Colon (tissue), 2 donors: ENCODE data around the gene SLC9C2.
"Not testable (repeated sequence)": the region's sequence is repeated elsewhere in the genome, so short reads cannot be mapped to it uniquely, and the experiment has no call there.

Experiments used
- FAIRE-seq: peaks from 2 replicates; lab custom pipeline; 2012; peaks lifted over from hg19 to GRCh38; lab: Jason Lieb, UNC
- donor health status: control.
- donor health status: control.

Gene SLC9C2

GRCh38 chr1:173603056-173603591, at the start of gene SLC9C2:
Gene SLC9C2 (minus strand): TSS chr1:173603072. CDS start chr1:173601776, 1,296 bp downstream.
- FAIRE-seq: no peak

GRCh38 chr1:173648880-173649605, 46.2 kb upstream of the SLC9C2 start:
- FAIRE-seq: no peak

GRCh38 chr1:173646656-173647055, 43.8 kb upstream of the SLC9C2 start:
- FAIRE-seq: no peak

GRCh38 chr1:173642450-173643139, 39.7 kb upstream of the SLC9C2 start:
- FAIRE-seq: not testable (repeated sequence)

- no peak for FAIRE-seq
Observed at GRCh38 chr1:173639102-173639501, 36.2 kb upstream of the SLC9C2 start.

GRCh38 chr1:173638043-173639021, 35.5 kb upstream of the SLC9C2 start:
- FAIRE-seq: no peak

GRCh38 chr1:173637236-173638042, 34.6 kb upstream of the SLC9C2 start:
- not testable (repeated sequence) for FAIRE-seq

GRCh38 chr1:173635116-173635515, 32.2 kb upstream of the SLC9C2 start, which contains the start of gene TEX50:
Gene TEX50 (plus strand): TSS chr1:173635338. CDS start chr1:173635522, 184 bp downstream.
- no peak for FAIRE-seq

- no peak for FAIRE-seq
Observed at GRCh38 chr1:173628888-173629287, 26.0 kb upstream of the SLC9C2 start.

- no peak for FAIRE-seq
Observed at GRCh38 chr1:173627269-173627668, 24.4 kb upstream of the SLC9C2 start.

GRCh38 chr1:173616859-173617258, 14.0 kb upstream of the SLC9C2 start:
- no peak for FAIRE-seq

GRCh38 chr1:173613086-173613485, 10.2 kb upstream of the SLC9C2 start:
- FAIRE-seq: not testable (repeated sequence)

GRCh38 chr1:173608503-173609216, 5.8 kb upstream of the SLC9C2 start:
- no peak for FAIRE-seq

GRCh38 chr1:173601588-173601987, 1.3 kb downstream of the SLC9C2 start:
- FAIRE-seq: no peak

- FAIRE-seq: no peak
Observed at GRCh38 chr1:173596097-173596825, 6.6 kb downstream of the SLC9C2 start.

- FAIRE-seq: not testable (repeated sequence)
Observed at GRCh38 chr1:173591138-173591537, 11.7 kb downstream of the SLC9C2 start.

GRCh38 chr1:173590557-173590956, 12.3 kb downstream of the SLC9C2 start:
- no peak for FAIRE-seq

- no peak for FAIRE-seq
Observed at GRCh38 chr1:173581383-173582079, 21.3 kb downstream of the SLC9C2 start.

GRCh38 chr1:173580658-173581057, 22.2 kb downstream of the SLC9C2 start:
- FAIRE-seq: no peak
